ENCODE data around the gene UQCC2.

Gene UQCC2

DNA sequence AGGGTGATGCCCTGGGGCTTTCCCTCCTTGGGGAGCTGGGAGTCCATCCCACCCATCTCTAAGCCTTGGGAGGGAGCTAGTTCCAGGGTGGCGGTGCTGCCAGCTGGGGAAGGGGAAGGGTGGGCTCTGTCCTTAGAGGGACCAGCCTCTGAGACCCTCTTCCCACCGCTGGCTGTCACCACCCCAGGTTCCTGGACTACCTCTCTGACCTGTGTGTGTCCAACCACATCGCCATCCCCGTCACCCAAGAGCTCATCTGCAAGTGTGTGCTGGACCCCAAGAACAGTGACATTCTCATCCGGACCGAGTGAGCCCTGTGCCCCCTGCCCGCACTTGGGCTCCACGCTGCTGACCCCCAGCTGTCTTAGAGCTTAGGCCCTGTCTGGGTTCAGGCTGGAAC lies 43.2 kb downstream of the UQCC2 start:
- H3K4me1 ChIP-seq (ENCODE audit: control insufficient read depth in 1 of 2, insufficient read depth in 2 of 2, low read length in 2 of 2) = no peaks in the 10 kb centered on the region
- peaks cover 39 to 91% of the 10 kb centered on the region in 2 donors for H3K36me3 ChIP-seq (ENCODE audit: control insufficient read depth in 1 of 2, insufficient read depth in 2 of 2, low read length in 2 of 2)
- H3K27ac ChIP-seq (ENCODE audit: low read depth, low read length) = no peak overlapping the region

DNA sequence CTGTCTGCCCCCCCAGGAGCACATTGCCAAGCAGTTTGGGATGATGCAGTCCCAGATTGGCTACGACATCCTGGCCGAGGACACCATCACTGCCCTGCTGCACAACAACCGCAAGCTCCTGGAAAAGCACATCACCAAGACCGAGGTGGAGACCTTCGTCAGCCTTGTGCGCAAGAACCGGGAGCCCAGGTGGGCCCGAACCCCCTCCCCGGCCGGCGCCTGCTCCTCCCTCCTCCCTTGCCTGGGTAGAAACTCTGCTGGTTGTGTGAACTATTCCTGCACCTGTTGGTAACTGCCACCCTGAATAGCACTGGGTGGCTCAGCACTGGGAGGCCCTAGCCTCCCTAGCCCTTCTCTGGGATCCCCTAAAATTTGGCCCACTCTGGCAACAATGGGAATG lies 43.7 kb downstream of the UQCC2 start:
- no peaks in the 10 kb centered on the region for H3K4me1 ChIP-seq (ENCODE audit: control insufficient read depth in 1 of 2, insufficient read depth in 2 of 2, low read length in 2 of 2)
- no peak overlapping the region for H3K27ac ChIP-seq (ENCODE audit: low read depth, low read length)
- no peak overlapping the region for H3K9ac ChIP-seq (ENCODE audit: low read depth in 1 of 2, low read length in 2 of 2)
- H3K4me3 ChIP-seq (ENCODE audit: low read depth in 1 of 2, low read length in 2 of 2) = no peak overlapping the region
- H3K9me3 ChIP-seq (ENCODE audit: control insufficient read depth in 1 of 2, low read length in 2 of 2) = no peaks in the 10 kb centered on the region
- H3K27me3 ChIP-seq (ENCODE audit: control insufficient read depth in 1 of 2, insufficient read depth in 2 of 2, low read length in 2 of 2) = no peaks in the 10 kb centered on the region
- peaks cover 41 to 90% of the 10 kb centered on the region in 2 donors for H3K36me3 ChIP-seq (ENCODE audit: control insufficient read depth in 1 of 2, insufficient read depth in 2 of 2, low read length in 2 of 2)

More for the DNA sequence above, 43.2 kb downstream of the UQCC2 start:
- no peaks in the 10 kb centered on the region for H3K9me3 ChIP-seq (ENCODE audit: control insufficient read depth in 1 of 2, low read length in 2 of 2)
- H3K27me3 ChIP-seq (ENCODE audit: control insufficient read depth in 1 of 2, insufficient read depth in 2 of 2, low read length in 2 of 2) = no peaks in the 10 kb centered on the region
- H3K9ac ChIP-seq (ENCODE audit: low read depth in 1 of 2, low read length in 2 of 2) = no peak overlapping the region
- H3K4me3 ChIP-seq (ENCODE audit: low read depth in 1 of 2, low read length in 2 of 2) = no peak overlapping the region

GRCh38 chr6:33667072-33667471 lies 44.4 kb downstream of the UQCC2 start:
- H3K4me1 ChIP-seq (ENCODE audit: control insufficient read depth in 1 of 2, insufficient read depth in 2 of 2, low read length in 2 of 2) = no peaks in the 10 kb centered on the region
- H3K4me3 ChIP-seq (ENCODE audit: low read depth in 1 of 2, low read length in 2 of 2) = no peak overlapping the region
- H3K27me3 ChIP-seq (ENCODE audit: control insufficient read depth in 1 of 2, insufficient read depth in 2 of 2, low read length in 2 of 2) = no peaks in the 10 kb centered on the region
- no peak overlapping the region for H3K9ac ChIP-seq (ENCODE audit: low read depth in 1 of 2, low read length in 2 of 2)
- H3K27ac ChIP-seq (ENCODE audit: low read depth, low read length) = no peak overlapping the region
- H3K9me3 ChIP-seq (ENCODE audit: control insufficient read depth in 1 of 2, low read length in 2 of 2) = no peaks in the 10 kb centered on the region
- peaks cover 43 to 90% of the 10 kb centered on the region in 2 donors for H3K36me3 ChIP-seq (ENCODE audit: control insufficient read depth in 1 of 2, insufficient read depth in 2 of 2, low read length in 2 of 2)

GRCh38 chr6:33665957-33666356 lies 45.5 kb downstream of the UQCC2 start:
- Histone ChIP-seq H3K9ac (ENCODE audit: low read depth in 1 of 2, low read length in 2 of 2) (no peak overlapping the region), H3K27ac (ENCODE audit: low read depth, low read length) (no peak overlapping the region), H3K4me3 (ENCODE audit: low read depth in 1 of 2, low read length in 2 of 2) (no peak overlapping the region), H3K27me3 (ENCODE audit: control insufficient read depth in 1 of 2, insufficient read depth in 2 of 2, low read length in 2 of 2) (no peaks in the 10 kb centered on the region), H3K36me3 (ENCODE audit: control insufficient read depth in 1 of 2, insufficient read depth in 2 of 2, low read length in 2 of 2) (peaks cover 37 to 85% of the 10 kb centered on the region in 2 donors), H3K4me1 (ENCODE audit: control insufficient read depth in 1 of 2, insufficient read depth in 2 of 2, low read length in 2 of 2) (no peaks in the 10 kb centered on the region), H3K9me3 (ENCODE audit: control insufficient read depth in 1 of 2, low read length in 2 of 2) (no peaks in the 10 kb centered on the region)

DNA sequence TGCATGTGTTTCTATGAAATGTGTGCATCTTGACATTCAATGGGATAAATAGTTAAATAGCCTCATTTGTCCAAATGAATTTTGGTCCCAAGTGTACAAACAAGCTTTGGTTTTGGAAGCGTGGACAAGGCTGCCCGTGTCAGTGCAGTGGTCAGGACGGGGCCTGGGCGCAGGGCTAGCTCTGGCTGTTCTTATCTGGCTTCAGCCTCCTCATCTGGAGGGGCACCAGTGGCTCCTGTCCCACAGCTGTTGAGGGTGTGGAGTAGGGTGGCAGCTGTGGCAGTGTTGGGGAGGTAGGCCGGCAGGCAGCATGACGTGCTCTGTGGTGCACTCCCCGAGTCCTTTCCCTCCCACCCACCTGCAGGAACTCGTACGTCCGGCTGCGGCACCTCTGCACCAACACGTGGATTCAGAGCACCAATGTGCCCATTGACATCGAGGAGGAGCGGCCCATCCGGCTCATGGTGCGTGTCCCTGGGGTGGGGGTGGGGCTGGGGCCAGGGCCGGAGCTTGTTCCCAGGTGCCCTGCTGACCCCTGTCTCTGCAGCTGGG lies 46.9 kb downstream of the UQCC2 start:
- H3K4me1 ChIP-seq (ENCODE audit: control insufficient read depth in 1 of 2, insufficient read depth in 2 of 2, low read length in 2 of 2) = no peaks in the 10 kb centered on the region
- no peak overlapping the region for H3K9ac ChIP-seq (ENCODE audit: low read depth in 1 of 2, low read length in 2 of 2)
- no peak overlapping the region for H3K4me3 ChIP-seq (ENCODE audit: low read depth in 1 of 2, low read length in 2 of 2)
- H3K27ac ChIP-seq (ENCODE audit: low read depth, low read length) = no peak overlapping the region
- H3K36me3 ChIP-seq (ENCODE audit: control insufficient read depth in 1 of 2, insufficient read depth in 2 of 2, low read length in 2 of 2) = peaks cover 32 to 86% of the 10 kb centered on the region in 2 donors
- H3K27me3 ChIP-seq (ENCODE audit: control insufficient read depth in 1 of 2, insufficient read depth in 2 of 2, low read length in 2 of 2) = no peaks in the 10 kb centered on the region
- H3K9me3 ChIP-seq (ENCODE audit: control insufficient read depth in 1 of 2, low read length in 2 of 2) = no peaks in the 10 kb centered on the region

DNA sequence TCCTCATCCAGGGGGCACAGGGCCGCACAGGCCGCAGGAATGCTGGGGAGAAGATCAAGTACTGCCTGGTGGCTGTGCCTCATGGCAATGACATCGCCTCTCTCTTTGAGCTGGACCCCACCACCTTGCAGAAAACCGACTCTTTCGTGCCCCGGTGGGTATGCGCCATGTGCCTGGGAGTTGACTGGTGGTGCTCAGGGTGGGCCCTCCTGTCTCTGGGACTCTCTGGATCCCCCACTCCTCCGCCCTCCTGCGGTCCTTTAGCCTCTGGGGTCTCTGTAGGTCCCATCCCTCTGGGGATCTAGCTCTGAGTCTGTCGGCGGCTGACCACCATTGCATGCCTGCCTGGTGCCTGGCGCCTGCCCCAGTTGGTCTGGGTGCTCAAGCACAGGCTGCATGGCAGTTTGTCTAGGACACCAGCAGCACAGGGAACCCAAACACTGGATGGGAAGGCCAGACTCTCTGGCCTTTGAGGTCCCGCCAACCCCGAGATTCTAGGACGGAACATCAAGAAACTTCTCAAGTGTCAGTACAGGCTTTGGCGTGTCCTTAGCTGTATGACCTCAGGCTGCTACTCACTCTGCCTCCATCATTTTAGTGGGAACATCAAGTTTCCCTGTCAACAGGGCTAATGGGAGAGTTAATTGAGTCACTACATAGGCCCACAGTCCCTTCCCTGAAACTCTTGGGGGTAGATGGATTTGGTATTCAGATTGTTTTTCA lies 47.6 kb downstream of the UQCC2 start:
- H3K4me1 ChIP-seq (ENCODE audit: control insufficient read depth in 1 of 2, insufficient read depth in 2 of 2, low read length in 2 of 2) = no peaks in the 10 kb centered on the region
- H3K36me3 ChIP-seq (ENCODE audit: control insufficient read depth in 1 of 2, insufficient read depth in 2 of 2, low read length in 2 of 2) = peaks cover 33 to 86% of the 10 kb centered on the region in 2 donors
- H3K4me3 ChIP-seq (ENCODE audit: low read depth in 1 of 2, low read length in 2 of 2) = no peak overlapping the region
- no peaks in the 10 kb centered on the region for H3K27me3 ChIP-seq (ENCODE audit: control insufficient read depth in 1 of 2, insufficient read depth in 2 of 2, low read length in 2 of 2)
- H3K9me3 ChIP-seq (ENCODE audit: control insufficient read depth in 1 of 2, low read length in 2 of 2) = no peaks in the 10 kb centered on the region
- H3K9ac ChIP-seq (ENCODE audit: low read depth in 1 of 2, low read length in 2 of 2) = no peak overlapping the region
- no peak overlapping the region for H3K27ac ChIP-seq (ENCODE audit: low read depth, low read length)

DNA sequence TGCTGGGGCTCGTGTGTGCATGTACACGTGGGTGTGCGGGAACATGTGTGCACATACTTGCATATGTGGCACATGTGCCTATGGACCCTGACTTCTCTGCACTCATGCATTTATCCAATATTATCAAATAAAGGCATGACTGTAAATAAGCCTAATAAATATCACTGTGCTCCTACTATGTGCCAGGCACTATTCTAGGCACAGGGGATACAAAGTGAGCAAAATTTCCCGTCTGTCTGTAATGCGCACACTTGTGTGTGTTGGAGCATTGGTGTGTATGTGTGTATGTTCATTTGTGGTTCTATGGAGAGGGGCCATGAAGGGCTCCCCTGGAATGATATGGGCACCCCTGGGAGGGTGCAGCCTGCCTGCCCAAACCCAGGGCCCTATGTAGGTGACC lies 48.5 kb downstream of the UQCC2 start:
- Histone ChIP-seq H3K4me1 (ENCODE audit: control insufficient read depth in 1 of 2, insufficient read depth in 2 of 2, low read length in 2 of 2) (no peaks in the 10 kb centered on the region), H3K27ac (ENCODE audit: low read depth, low read length) (no peak overlapping the region), H3K27me3 (ENCODE audit: control insufficient read depth in 1 of 2, insufficient read depth in 2 of 2, low read length in 2 of 2) (no peaks in the 10 kb centered on the region), H3K9ac (ENCODE audit: low read depth in 1 of 2, low read length in 2 of 2) (no peak overlapping the region), H3K9me3 (ENCODE audit: control insufficient read depth in 1 of 2, low read length in 2 of 2) (no peaks in the 10 kb centered on the region), H3K4me3 (ENCODE audit: low read depth in 1 of 2, low read length in 2 of 2) (no peak overlapping the region), H3K36me3 (ENCODE audit: control insufficient read depth in 1 of 2, insufficient read depth in 2 of 2, low read length in 2 of 2) (peaks cover 31 to 86% of the 10 kb centered on the region in 2 donors)

- H3K27me3 ChIP-seq (ENCODE audit: control insufficient read depth in 1 of 2, insufficient read depth in 2 of 2, low read length in 2 of 2) = no peaks in the 10 kb centered on the region
- peaks cover 24 to 86% of the 10 kb centered on the region in 2 donors for H3K36me3 ChIP-seq (ENCODE audit: control insufficient read depth in 1 of 2, insufficient read depth in 2 of 2, low read length in 2 of 2)
- H3K9ac ChIP-seq (ENCODE audit: low read depth in 1 of 2, low read length in 2 of 2) = no peak overlapping the region
- H3K9me3 ChIP-seq (ENCODE audit: control insufficient read depth in 1 of 2, low read length in 2 of 2) = no peaks in the 10 kb centered on the region
- no peaks in the 10 kb centered on the region for H3K4me1 ChIP-seq (ENCODE audit: control insufficient read depth in 1 of 2, insufficient read depth in 2 of 2, low read length in 2 of 2)
- no peak overlapping the region for H3K27ac ChIP-seq (ENCODE audit: low read depth, low read length)
- no peak overlapping the region for H3K4me3 ChIP-seq (ENCODE audit: low read depth in 1 of 2, low read length in 2 of 2)
These were observed 49.2 kb downstream of the UQCC2 start for GRCh38 chr6:33662318-33662717.

DNA sequence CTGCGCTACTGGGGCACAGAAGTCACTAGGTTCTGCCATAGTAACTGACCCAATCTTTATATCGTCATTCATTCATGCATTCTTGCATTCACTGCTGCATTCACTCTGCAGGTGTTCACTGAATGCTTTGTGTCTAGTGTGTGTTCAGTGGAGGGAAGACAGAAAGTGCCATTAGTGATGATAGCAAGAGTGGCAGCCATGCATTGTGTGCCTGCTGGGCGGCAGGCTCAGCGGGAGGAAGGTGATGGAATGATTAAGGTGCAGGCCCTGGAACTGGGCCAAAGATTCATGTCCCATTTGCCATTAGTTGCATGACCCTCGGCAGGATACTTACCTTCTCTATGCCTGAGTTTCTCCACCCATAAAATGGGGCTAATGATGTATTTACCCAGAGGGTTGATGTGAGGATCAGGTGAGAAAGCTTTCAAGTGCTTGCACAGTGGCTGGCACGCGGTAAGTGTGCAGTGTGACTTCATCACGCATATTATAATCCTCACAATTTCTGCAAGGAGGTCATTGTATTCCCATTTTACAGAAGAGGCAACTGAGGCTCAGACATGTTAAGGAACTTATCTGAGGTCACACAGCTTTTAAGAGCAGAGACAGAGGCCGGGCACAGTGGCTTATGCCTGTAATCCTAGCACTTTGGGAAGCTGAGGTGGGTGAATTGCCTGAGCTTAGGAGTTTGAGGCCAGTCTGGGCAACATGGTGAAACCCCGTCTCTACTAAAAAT lies 50.2 kb downstream of the UQCC2 start:
- no peak overlapping the region for H3K9ac ChIP-seq (ENCODE audit: low read depth in 1 of 2, low read length in 2 of 2)
- peaks cover 28 to 87% of the 10 kb centered on the region in 2 donors for H3K36me3 ChIP-seq (ENCODE audit: control insufficient read depth in 1 of 2, insufficient read depth in 2 of 2, low read length in 2 of 2)
- no peaks in the 10 kb centered on the region for H3K9me3 ChIP-seq (ENCODE audit: control insufficient read depth in 1 of 2, low read length in 2 of 2)

GRCh38 chr6:33659986-33660385 lies 51.5 kb downstream of the UQCC2 start:
- Histone ChIP-seq H3K27ac (ENCODE audit: low read depth, low read length) (no peak overlapping the region), H3K9me3 (ENCODE audit: control insufficient read depth in 1 of 2, low read length in 2 of 2) (no peaks in the 10 kb centered on the region), H3K4me1 (ENCODE audit: control insufficient read depth in 1 of 2, insufficient read depth in 2 of 2, low read length in 2 of 2) (no peaks in the 10 kb centered on the region), H3K36me3 (ENCODE audit: control insufficient read depth in 1 of 2, insufficient read depth in 2 of 2, low read length in 2 of 2) (peaks cover 34 to 87% of the 10 kb centered on the region in 2 donors), H3K4me3 (ENCODE audit: low read depth in 1 of 2, low read length in 2 of 2) (no peak overlapping the region), H3K27me3 (ENCODE audit: control insufficient read depth in 1 of 2, insufficient read depth in 2 of 2, low read length in 2 of 2) (no peaks in the 10 kb centered on the region), H3K9ac (ENCODE audit: low read depth in 1 of 2, low read length in 2 of 2) (no peak overlapping the region)

More for the DNA sequence above, 50.2 kb downstream of the UQCC2 start:
- no peaks in the 10 kb centered on the region for H3K27me3 ChIP-seq (ENCODE audit: control insufficient read depth in 1 of 2, insufficient read depth in 2 of 2, low read length in 2 of 2)
- no peaks in the 10 kb centered on the region for H3K4me1 ChIP-seq (ENCODE audit: control insufficient read depth in 1 of 2, insufficient read depth in 2 of 2, low read length in 2 of 2)
- no peak overlapping the region for H3K4me3 ChIP-seq (ENCODE audit: low read depth in 1 of 2, low read length in 2 of 2)
- no peak overlapping the region for H3K27ac ChIP-seq (ENCODE audit: low read depth, low read length)

Data from duodenal mucosa (tissue), 2 donors.